GM04503 (cell line): ENCODE results near the gene ADAMTS13.
"Not testable (repeated sequence)": the region's sequence is repeated elsewhere in the genome, so short reads cannot be mapped to it uniquely, and the experiment has no call there.

Source experiments
- DNase-seq: peaks from one replicate; pipeline ENCODE4 v3.0.0-alpha.2; 2012; ENCODE audit warnings: low read depth

Gene ADAMTS13

GRCh38 chr9:133392308-133392707 is 29.9 kb upstream of the ADAMTS13 start:
- not testable (repeated sequence) for DNase-seq

- DNase-seq: no peak
These were observed 28.8 kb upstream of the ADAMTS13 start for GRCh38 chr9:133393399-133393798.

- no peak for DNase-seq
These were observed 27.4 kb upstream of the ADAMTS13 start for GRCh38 chr9:133394687-133395271.

DNA sequence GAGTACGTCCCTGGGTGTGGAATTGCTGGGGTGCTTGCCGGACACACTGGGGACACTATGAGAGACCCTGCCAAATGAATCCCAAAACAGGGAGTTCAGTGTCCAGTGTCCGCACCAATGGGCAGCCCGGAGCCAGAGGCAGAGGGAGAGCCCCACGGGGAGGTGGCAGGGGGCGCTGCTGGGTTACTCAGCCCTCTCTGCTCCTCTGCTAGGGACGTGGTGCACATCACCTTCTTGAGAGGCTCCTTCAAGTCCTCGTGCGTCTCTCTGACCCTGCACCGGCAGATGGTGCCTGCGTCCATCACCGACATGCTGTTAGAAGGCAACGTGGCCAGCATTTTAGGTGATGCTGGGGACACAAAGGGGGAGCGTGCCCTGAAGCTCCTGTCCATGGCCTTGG is 25.2 kb upstream of the ADAMTS13 start:
- DNase-seq: no peak

DNA sequence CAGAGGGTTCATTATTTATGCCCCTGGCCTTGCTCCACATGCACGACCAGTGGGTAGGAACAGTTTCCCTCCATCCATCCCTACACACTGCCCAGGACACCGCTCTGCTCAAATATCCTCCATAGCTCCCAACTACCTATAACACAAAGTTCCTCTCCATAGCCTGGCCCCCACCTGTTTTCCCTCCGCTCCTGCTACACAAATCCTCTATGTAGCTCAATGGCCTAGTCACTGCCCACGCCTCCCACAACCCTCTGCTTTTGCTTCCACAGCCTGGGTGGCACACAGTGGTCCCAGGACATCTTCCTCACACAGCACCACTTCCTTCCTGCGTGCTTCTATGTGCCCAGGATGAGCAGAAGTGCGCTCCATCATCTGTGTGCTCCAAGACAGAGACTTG is 24.8 kb upstream of the ADAMTS13 start:
- no peak for DNase-seq

DNA sequence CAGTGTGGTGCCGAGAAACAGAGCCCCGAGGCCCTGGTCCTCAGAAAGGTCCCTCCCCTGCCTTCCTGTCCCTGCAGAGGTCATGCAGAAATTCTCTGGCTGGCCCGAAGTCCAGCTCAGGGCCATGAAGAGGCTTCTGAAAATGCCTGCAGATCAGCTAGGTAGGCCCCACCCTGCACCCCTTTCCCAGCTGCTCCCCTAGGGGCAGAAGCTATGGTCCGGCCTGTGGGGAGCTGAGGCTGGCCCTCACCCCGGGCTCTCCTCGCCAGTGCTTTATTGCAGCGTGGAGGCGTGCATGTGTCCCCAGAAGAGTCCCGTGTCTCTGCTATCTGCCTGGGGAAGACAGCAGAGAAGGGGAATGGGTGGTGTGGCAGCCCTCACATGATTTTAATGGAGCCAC is 24.3 kb upstream of the ADAMTS13 start:
- no peak for DNase-seq

GRCh38 chr9:133400292-133400691 is 21.9 kb upstream of the ADAMTS13 start:
- no peak for DNase-seq

DNA sequence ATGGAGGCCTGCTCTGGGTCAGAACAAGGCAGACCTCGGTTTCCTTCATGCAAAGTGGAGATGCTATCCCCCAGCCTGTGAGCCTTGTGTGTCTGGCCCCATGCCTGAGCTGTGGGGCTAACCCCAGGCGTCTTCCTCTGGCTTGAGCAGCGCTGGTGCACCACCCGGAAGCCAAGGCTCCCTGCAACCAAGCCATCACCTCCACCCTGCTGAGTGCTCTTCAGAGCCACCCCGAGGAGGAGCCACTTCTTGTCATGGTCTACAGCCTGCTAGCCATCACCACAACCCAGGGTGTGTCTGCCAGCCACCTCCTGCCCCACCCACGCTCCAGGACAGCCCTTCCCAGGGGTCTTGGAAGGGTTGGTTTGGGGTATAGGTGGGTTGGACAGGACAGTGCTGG is 20.6 kb upstream of the ADAMTS13 start:
- DNase-seq: no peak

- no peak for DNase-seq
These were observed 19.5 kb upstream of the ADAMTS13 start for GRCh38 chr9:133402689-133403088.

- DNase-seq: no peak
These were observed 18.3 kb upstream of the ADAMTS13 start for GRCh38 chr9:133403766-133404453.

GRCh38 chr9:133404454-133405002 is 17.6 kb upstream of the ADAMTS13 start:
- DNase-seq: no peak

DNA sequence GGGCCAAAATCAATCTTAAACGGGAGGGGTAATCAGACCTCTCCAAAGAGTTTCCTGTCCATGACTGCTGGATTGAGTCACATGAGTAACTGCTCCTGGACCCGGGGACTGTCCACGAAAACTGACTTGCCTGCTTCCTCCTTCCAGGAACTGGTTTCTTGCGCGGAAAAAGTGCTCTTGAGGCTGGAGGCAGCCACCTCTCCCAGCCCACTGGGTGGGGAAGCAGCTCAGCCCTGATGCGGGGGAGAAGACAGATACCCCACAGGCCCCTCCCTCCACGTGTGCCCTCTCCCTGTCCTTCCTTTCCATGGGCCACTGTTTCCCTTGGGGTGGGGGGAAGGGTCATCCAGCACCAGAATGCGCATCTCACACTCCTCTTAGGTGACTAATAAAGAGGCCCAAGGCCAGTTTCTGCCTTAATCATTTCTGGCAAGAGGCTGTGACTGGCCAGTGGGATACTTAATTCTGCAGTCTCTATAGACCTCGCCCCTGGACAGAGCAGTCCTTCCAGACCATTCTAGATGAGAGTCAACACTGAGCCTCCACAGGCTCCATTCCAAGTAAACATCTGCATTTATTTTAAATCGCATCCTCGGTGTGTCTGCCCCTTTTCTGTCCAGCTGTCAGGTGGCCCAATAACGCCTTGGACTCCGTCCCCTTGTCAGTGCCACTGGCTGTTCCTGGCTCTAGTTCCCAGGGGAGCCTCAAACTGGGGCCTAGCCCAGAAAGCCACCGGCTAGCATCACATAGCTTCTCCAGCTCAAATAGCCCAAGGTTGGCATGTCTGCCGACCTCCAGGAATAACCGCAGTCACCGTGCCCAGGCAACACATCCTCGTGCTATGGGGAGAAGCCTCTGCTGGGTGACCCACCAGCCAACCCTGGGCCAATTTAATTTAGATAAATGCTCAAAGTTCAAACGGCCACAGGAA is 16.4 kb upstream of the ADAMTS13 start:
- DNase-seq: peak; percentile 39

DNA sequence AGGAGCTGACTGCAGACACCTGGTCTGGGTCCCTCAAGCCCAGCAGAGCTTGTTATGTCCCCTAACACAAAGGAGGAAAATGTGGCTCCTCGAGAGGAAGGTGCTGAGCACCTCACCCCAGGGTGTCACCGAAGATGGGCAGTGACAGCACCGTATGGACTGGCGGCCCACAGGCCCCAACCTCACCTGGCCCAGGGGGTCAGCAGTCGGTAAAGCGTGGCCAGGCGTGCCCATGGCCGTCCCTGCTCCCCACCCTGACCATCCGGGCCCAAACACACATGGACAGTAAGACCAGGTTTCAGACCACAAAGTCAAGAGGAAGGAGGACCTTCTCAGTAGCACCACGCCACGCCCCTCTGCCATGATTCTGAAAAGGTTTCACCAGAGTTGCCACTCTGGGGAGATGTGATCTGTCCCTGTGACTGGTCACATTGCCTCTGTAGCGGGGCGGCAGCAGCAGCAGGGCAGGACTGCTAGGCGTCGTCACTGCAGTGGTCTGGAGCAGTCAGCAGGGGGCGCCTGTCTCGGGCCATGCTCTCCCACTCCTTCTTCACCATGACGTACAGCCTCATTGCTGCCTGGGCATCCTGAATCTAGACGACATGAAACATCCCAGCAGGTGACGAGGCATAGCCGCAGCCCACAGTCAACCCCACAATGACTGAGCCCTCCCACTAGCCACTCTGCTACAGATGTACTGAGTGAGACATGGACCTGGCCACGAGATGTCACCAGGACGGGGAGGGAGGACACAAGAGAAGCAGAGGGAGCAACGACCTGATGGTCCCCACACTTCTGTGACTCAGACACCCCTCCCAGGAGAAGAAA is 15.5 kb upstream of the ADAMTS13 start:
- no peak for DNase-seq

- no peak for DNase-seq
These were observed 14.1 kb upstream of the ADAMTS13 start for GRCh38 chr9:133408042-133408441.

- DNase-seq: no peak
These were observed 7.0 kb upstream of the ADAMTS13 start for GRCh38 chr9:133415170-133415569.

DNA sequence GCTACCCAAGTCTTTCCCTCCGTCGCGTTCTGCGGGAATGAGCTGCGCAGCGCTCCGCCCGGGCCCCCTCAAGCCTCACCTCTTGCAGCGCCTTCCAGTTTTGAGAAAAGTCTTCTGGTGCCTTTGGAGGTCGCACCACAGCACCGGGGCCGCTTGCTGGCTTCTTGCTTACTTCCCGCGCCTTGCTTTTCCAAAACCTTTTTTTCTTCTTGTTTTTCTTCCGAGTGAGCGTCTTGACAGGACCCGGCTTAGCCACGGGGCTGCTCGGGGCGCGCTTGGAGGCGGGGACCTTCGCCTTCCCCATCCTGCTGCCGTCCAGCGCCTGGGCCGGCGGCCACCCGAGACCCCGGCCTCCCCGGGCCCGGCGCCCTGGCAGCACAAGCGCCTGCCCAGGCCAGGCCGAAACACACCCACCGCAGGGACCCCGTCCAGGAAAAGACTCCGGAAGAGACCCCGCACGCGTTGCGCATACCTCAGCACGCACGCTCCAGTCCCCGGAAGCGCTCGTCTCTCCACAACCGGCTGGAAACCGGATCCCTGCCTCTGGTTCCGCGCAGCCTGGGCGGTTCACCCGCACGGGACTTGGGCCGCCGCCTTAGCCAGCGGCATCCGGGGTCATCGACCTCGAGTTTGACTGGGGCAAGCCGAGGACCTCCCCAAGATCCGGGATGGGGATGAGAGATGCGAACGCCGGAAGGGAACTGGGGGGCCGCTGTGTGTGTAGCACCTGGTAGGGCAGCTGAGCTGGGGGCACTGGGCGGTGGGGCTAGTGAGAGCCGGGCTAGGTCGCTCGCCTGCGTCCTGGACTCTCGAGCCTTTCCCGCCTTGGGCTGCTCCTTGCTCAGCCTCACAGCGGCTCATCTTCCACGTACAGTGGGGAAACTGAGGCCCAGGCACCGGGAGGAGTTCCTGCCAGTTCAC is 4.4 kb upstream of the ADAMTS13 start, which contains the start of gene REXO4:
Gene REXO4 (minus strand): TSS at position 470 of the 921 bp plus-strand sequence. CDS start 166 bp downstream, at position 304.
- DNase-seq: peak; percentile 56

- DNase-seq: no peak
These were observed 3.2 kb upstream of the ADAMTS13 start for GRCh38 chr9:133419005-133419404.

GRCh38 chr9:133420392-133420827 is 1.8 kb upstream of the ADAMTS13 start:
- DNase-seq: no peak

GRCh38 chr9:133423216-133423615 is 1.0 kb downstream of the ADAMTS13 start:
- DNase-seq: no peak

DNA sequence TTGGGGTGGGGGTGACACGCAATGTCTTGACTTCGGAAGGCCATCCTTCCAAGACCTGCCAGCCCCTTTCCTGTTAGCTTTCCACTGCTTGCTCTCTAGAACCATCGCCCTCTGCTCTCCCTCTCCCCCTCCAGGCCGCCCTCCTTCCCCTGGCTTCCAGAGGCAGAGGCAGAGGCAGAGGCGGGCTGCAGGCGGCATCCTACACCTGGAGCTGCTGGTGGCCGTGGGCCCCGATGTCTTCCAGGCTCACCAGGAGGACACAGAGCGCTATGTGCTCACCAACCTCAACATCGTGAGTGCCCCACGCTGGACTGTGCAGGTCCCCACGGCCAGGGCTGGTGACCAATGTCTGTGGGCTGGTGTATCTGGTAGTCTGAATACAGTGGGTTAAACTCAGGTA is 2.0 kb downstream of the ADAMTS13 start:
- no peak for DNase-seq
